Mesenchymal stem cell (in vitro differentiated cells and primary cell): ENCODE results near the gene FUT4.

Source experiments
- DNase-seq: peaks from one replicate; pipeline ENCODE4 v3.0.0-alpha.2; 2013
- H2AFZ ChIP-seq: one replicate; pipeline ENCODE4 v1.6.1; 2013; ENCODE audit warnings: low read depth, mild to moderate bottlenecking, control low read depth, inconsistent platforms, low read length, moderate library complexity
- H2AK5ac ChIP-seq: 2 replicates; pipeline ENCODE4 v1.6.1; 2013; ENCODE audit warnings: low read length, moderate library complexity, mild to moderate bottlenecking, inconsistent platforms; ENCODE audit not compliant: severe bottlenecking
- H2BK120ac ChIP-seq: one replicate; pipeline ENCODE4 v1.6.1; 2013; ENCODE audit warnings: low read depth, mild to moderate bottlenecking, inconsistent platforms, low read length, moderate library complexity
- H2BK12ac ChIP-seq, 2 experiments: one replicate each; pipeline ENCODE4 v1.6.1; 2013; ENCODE audit warnings: inconsistent platforms in 2 of 2, low read length in 2 of 2, mild to moderate bottlenecking in 2 of 2, moderate library complexity in 2 of 2, control low read depth in 1 of 2
- H2BK15ac ChIP-seq: one replicate; pipeline ENCODE4 v1.6.1; 2013; ENCODE audit warnings: mild to moderate bottlenecking, low read depth, inconsistent platforms; ENCODE audit not compliant: poor library complexity, severe bottlenecking
- H2BK5ac ChIP-seq: 2 replicates; pipeline ENCODE4 v1.6.1; 2013; ENCODE audit warnings: low read depth, mild to moderate bottlenecking, low read length, control low read depth, inconsistent platforms; ENCODE audit not compliant: poor library complexity, severe bottlenecking
- H3K14ac ChIP-seq, 2 experiments: one replicate each; pipeline ENCODE4 v1.6.1; 2013; ENCODE audit warnings: inconsistent platforms in 2 of 2, low read length in 2 of 2, control low read depth in 1 of 2, mild to moderate bottlenecking in 1 of 2, moderate library complexity in 1 of 2
- H3K18ac ChIP-seq, 2 experiments: one replicate each; pipeline ENCODE4 v1.6.1; 2013; ENCODE audit warnings: inconsistent platforms in 2 of 2, low read length in 2 of 2, control low read depth in 1 of 2, low read depth in 1 of 2, mild to moderate bottlenecking in 1 of 2
- H3K23ac ChIP-seq, 2 experiments: one replicate each; pipeline ENCODE4 v1.6.1; 2013; ENCODE audit warnings: inconsistent platforms in 2 of 2, low read length in 2 of 2, mild to moderate bottlenecking in 2 of 2, moderate library complexity in 2 of 2, control low read depth in 1 of 2
- H3K27ac ChIP-seq: 2 replicates; pipeline ENCODE4 v1.5.1; 2013; ENCODE audit warnings: mild to moderate bottlenecking, moderate library complexity, low read length, control low read depth, inconsistent platforms; ENCODE audit not compliant: poor library complexity, severe bottlenecking
- H3K27me3 ChIP-seq, 2 experiments: 2 replicates each; pipeline versions ENCODE4 v1.6.1 to v1.7.0; 2013; ENCODE audit warnings: low read length in 2 of 2, mild to moderate bottlenecking in 2 of 2, moderate library complexity in 2 of 2, control low read depth in 1 of 2, inconsistent platforms in 1 of 2; ENCODE audit not compliant: control insufficient read depth in 1 of 2, insufficient read depth in 1 of 2
- H3K36me3 ChIP-seq, 2 experiments: 2 replicates each; pipeline versions ENCODE4 v1.6.1 to v1.7.0; 2013; ENCODE audit warnings: low read length in 2 of 2, control low read depth in 1 of 2, inconsistent platforms in 1 of 2, low read depth in 1 of 2, mild to moderate bottlenecking in 1 of 2; ENCODE audit not compliant: insufficient read depth in 2 of 2, control insufficient read depth in 1 of 2
- H3K4ac ChIP-seq, 2 experiments: one replicate each; pipeline ENCODE4 v1.6.1; 2013; ENCODE audit warnings: inconsistent platforms in 2 of 2, low read length in 2 of 2, mild to moderate bottlenecking in 2 of 2, moderate library complexity in 2 of 2, control low read depth in 1 of 2, low read depth in 1 of 2
- H3K4me1 ChIP-seq: 2 replicates; pipeline ENCODE4 v1.6.1; 2013; ENCODE audit warnings: low read depth, low read length, control low read depth; ENCODE audit not compliant: control insufficient read depth, insufficient read depth
- H3K4me2 ChIP-seq: 2 replicates; pipeline ENCODE4 v1.6.1; 2013; ENCODE audit warnings: low read length, mild to moderate bottlenecking, inconsistent platforms; ENCODE audit not compliant: poor library complexity, severe bottlenecking
- H3K4me3 ChIP-seq, 2 experiments: 2 replicates each; pipeline versions ENCODE4 v1.5.1 to v1.7.0; 2013; ENCODE audit warnings: low read length in 2 of 2, mild to moderate bottlenecking in 2 of 2, control low read depth in 1 of 2, low read depth in 1 of 2; ENCODE audit not compliant: insufficient read depth in 1 of 2
- H3K79me1 ChIP-seq: replicated peaks from 2 replicates; pipeline ENCODE4 v1.6.1; 2013; ENCODE audit warnings: mild to moderate bottlenecking, control low read depth, low read length, inconsistent platforms; ENCODE audit not compliant: poor library complexity, severe bottlenecking
- H3K9ac ChIP-seq: 2 replicates; pipeline ENCODE4 v1.7.0; 2013; ENCODE audit warnings: mild to moderate bottlenecking, low read length, moderate library complexity
- H3K9me3 ChIP-seq: 2 replicates; pipeline ENCODE4 v1.7.0; 2013; ENCODE audit warnings: mild to moderate bottlenecking, low read length; ENCODE audit not compliant: control insufficient read depth
- H4K8ac ChIP-seq: one replicate; pipeline ENCODE4 v1.6.1; 2013; ENCODE audit warnings: inconsistent platforms, mild to moderate bottlenecking, low read length, moderate library complexity
- H4K91ac ChIP-seq: one replicate; pipeline ENCODE4 v1.6.1; 2013; ENCODE audit warnings: mild to moderate bottlenecking, low read length, inconsistent platforms
- WGBS: methylation state at CpG from one replicate; pipeline ENCODE4 v1.1.7; 2013; ENCODE audit warnings: mixed read lengths; 5-methylcytosine and 5-hydroxymethylcytosine counted together

FUT4 gene

DNA sequence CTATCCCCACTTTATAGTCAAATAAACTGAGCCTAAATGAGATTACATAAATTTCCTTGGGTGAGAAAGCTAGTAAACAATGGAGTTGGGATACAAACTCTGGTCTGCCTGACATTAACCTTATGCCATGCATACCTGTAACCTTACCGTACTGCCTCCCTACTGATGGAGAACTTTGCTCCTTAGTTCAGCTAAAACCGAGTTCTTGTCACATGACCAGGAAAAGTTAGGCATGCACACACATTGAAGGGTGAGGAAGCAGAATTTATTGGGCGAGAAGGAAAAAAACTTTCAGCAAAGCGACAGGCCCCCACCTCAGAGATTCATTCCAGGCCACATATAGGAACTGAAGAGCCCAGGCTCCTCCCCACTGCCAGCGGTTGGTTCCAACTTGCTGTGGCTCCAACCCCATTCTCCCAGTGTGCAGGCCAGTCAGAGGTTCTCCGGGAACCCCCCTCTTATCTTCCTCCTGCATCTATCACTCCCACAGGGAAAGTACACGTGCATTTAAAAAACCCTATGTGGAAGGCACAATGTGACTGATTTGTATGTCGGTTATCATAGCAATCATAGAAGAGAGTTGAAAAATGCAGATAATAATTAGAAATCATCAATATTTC, 20.2 kb downstream of the FUT4 start:
- H3K36me3 ChIP-seq: no peaks in the 10 kb centered on the region
- H4K91ac ChIP-seq: no peak overlapping the region
- H3K18ac ChIP-seq: no peak overlapping the region
- peaks cover 5% of the 10 kb centered on the region for H3K4me1 ChIP-seq
- no peak for DNase-seq
- no peak overlapping the region for H3K23ac ChIP-seq
- no peaks in the 10 kb centered on the region for H3K27me3 ChIP-seq
- H3K14ac ChIP-seq: no peak overlapping the region
- H2BK12ac ChIP-seq: no peak overlapping the region
- H3K79me1 ChIP-seq: no peaks in the 10 kb centered on the region
- no peak overlapping the region for H2BK15ac ChIP-seq
- H3K27ac ChIP-seq: no peak overlapping the region
- no peak overlapping the region for H4K8ac ChIP-seq
- no peak overlapping the region for H2BK120ac ChIP-seq
- H3K9me3 ChIP-seq: no peaks in the 10 kb centered on the region
- no peak overlapping the region for H3K4ac ChIP-seq
- H3K9ac ChIP-seq: peak overlapping the region; percentile 48
- no peak overlapping the region for H2BK5ac ChIP-seq
- no peak overlapping the region for H2AK5ac ChIP-seq
- H2AFZ ChIP-seq: no peak overlapping the region
- 78% methylated on average over 7 of the region's 8 CpGs for WGBS
- H3K4me2 ChIP-seq: no peak overlapping the region
- no peak overlapping the region for H3K4me3 ChIP-seq

DNA sequence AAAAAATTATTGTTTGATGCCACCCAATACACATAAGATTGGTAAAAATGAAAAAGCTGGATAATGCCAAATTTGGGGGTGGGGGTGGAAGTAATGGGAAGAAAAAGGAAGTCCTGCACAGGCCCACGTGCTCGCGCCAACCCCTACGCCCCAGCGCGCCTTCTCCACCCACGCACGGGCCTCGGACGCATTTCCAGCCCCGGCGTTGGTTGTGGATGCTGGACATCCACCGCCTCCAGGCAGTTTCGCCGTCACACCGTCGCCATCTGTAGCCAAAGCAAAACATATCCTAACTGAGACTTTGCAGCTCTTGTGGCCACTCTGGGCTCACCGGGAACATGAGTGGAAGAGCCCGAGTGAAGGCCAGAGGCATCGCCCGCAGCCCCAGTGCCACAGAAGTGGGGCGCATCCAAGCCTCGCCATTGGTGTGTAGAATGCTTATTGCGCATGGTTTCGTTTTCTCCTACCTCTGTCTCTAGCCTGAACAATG, 23.5 kb downstream of the FUT4 start, which contains the start of gene PIWIL4:
Gene PIWIL4, plus strand, starts transcription at position 188 of the 490 bp plus-strand sequence. Its CDS starts 151 bp downstream, at position 339.
- H3K9me3 ChIP-seq: no peaks in the 10 kb centered on the region
- no peak within 1 kb of the TSS for H3K14ac ChIP-seq
- no peak within 1 kb of the TSS for H2BK15ac ChIP-seq
- H3K27ac ChIP-seq: no peak within 1 kb of the TSS
- no peak within 1 kb of the TSS for H2BK5ac ChIP-seq
- H4K8ac ChIP-seq: no peak within 1 kb of the TSS
- no peak within 1 kb of the TSS for H2BK120ac ChIP-seq
- H2BK12ac ChIP-seq: no peak within 1 kb of the TSS
- H2AFZ ChIP-seq: no peak within 1 kb of the TSS
- peak within 1 kb of the TSS; percentile 50 for H4K91ac ChIP-seq
- no peak within 1 kb of the TSS for H3K4ac ChIP-seq
- no peaks in the 10 kb centered on the region for H3K27me3 ChIP-seq
- peaks cover 5% of the 10 kb centered on the region for H3K4me1 ChIP-seq
- H3K9ac ChIP-seq: no peak within 1 kb of the TSS
- H3K79me1 ChIP-seq: no peaks in the 10 kb centered on the region
- no peak within 1 kb of the TSS for H3K4me3 ChIP-seq
- no peak within 1 kb of the TSS for H2AK5ac ChIP-seq
- H3K36me3 ChIP-seq: no peaks in the 10 kb centered on the region
- no peak within 1 kb of the TSS for H3K4me2 ChIP-seq
- peak within 1 kb of the TSS in 1 of 2 experiments; percentile 40 for H3K23ac ChIP-seq
- no peak within 1 kb of the TSS for H3K18ac ChIP-seq
- 96% methylated on average over 25 of the region's 25 CpGs for WGBS
- no peak for DNase-seq

DNA sequence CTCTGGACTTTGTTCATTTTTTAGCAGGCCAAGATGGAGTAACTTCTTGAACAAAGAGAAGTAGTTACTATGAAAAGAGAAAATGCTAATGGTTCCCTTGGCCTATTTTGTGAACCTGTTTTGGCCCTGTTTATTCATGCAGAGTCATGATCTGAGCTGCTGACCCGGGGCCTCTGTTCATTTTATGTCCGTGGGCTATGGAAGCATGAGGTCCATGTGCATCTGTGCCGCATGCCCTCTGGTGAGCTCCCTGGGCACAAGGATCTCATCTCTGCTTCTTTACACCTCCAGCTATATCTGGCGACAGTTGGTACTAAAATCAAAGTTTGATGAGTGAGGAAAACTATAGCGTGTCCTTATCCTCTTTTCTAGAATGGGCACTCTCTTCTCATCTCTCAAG, 24.5 kb downstream of the FUT4 start:
- no peak overlapping the region for H2BK5ac ChIP-seq
- no peaks in the 10 kb centered on the region for H3K27me3 ChIP-seq
- H3K4ac ChIP-seq: no peak overlapping the region
- no peak overlapping the region for H3K9ac ChIP-seq
- H2BK12ac ChIP-seq: no peak overlapping the region
- no peak overlapping the region for H4K8ac ChIP-seq
- no peak overlapping the region for H3K4me2 ChIP-seq
- H4K91ac ChIP-seq: no peak overlapping the region
- no peak overlapping the region for H3K27ac ChIP-seq
- H3K9me3 ChIP-seq: no peaks in the 10 kb centered on the region
- H2BK15ac ChIP-seq: no peak overlapping the region
- no peak for DNase-seq
- H2BK120ac ChIP-seq: no peak overlapping the region
- H3K14ac ChIP-seq: no peak overlapping the region
- H3K36me3 ChIP-seq: no peaks in the 10 kb centered on the region
- no peak overlapping the region for H2AK5ac ChIP-seq
- no peak overlapping the region for H3K4me3 ChIP-seq
- H3K4me1 ChIP-seq: peaks cover 2% of the 10 kb centered on the region
- H3K79me1 ChIP-seq: no peaks in the 10 kb centered on the region
- no peak overlapping the region for H3K18ac ChIP-seq
- no peak overlapping the region for H2AFZ ChIP-seq
- H3K23ac ChIP-seq: no peak overlapping the region
- WGBS: 96% methylated on average over 5 of the region's 5 CpGs

DNA sequence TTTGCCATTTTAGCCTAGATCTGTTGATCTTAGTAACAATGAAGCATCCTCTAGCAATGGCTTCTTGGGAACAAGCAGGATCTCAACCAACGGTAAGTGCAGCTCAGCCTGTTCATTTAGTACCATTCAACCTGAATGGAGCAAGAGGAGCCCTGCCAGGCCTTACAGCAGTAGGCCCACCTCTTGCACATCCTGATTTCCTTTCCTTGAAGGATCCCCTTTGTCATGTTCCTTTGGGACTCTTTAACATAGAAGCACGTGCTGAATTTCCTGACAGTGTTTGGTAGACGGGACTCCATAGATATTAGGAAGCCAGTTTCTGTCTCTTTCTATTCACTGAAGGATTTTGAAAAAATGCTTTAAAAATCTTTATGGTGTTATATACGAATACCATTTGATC, 25.0 kb downstream of the FUT4 start:
- H3K23ac ChIP-seq: no peak overlapping the region

More for the DNA sequence above, 25.0 kb downstream of the FUT4 start:
- no peak for DNase-seq
- Histone ChIP-seq H3K4me3 (no peak overlapping the region), H2AK5ac (no peak overlapping the region), H3K36me3 (no peaks in the 10 kb centered on the region), H3K4me1 (peaks cover 2% of the 10 kb centered on the region), H2BK15ac (no peak overlapping the region), H4K8ac (no peak overlapping the region), H2BK120ac (no peak overlapping the region), H3K9ac (no peak overlapping the region), H3K27me3 (no peaks in the 10 kb centered on the region), H3K27ac (no peak overlapping the region), H3K4me2 (no peak overlapping the region), H3K9me3 (no peaks in the 10 kb centered on the region), H4K91ac (no peak overlapping the region), H3K4ac (no peak overlapping the region), H2AFZ (no peak overlapping the region), H3K18ac (no peak overlapping the region), H2BK12ac (no peak overlapping the region), H3K79me1 (no peaks in the 10 kb centered on the region), H2BK5ac (no peak overlapping the region), H3K14ac (no peak overlapping the region)
- 76% methylated on average over 3 of the region's 4 CpGs for WGBS
